Body of pancreas (tissue), 4 donors: Measurements from ENCODE around the gene ARRB2.
"Not testable (repeated sequence)": the region's sequence is repeated elsewhere in the genome, so short reads cannot be mapped to it uniquely, and the experiment has no call there.

Source experiments
- POLR2A ChIP-seq, 3 donors: fragments of 450-650 bp; IDR thresholded peaks; one replicate each; pipeline ENCODE4 v1.6.1; 2016; ENCODE audit warnings: antibody characterized with exemption in 3 of 3, mild to moderate bottlenecking in 2 of 3
- TF ChIP-seq, protein P1 (sequence below), 7 experiments: fragments of 450-650 bp in 4 of 7; fragments of 200-600 bp in 3 of 7; sonication (generic) in 3 of 7; IDR thresholded peaks; one replicate each; pipeline ENCODE4 v1.5.1; 2016 to 2019; ENCODE audit warnings: antibody characterized with exemption in 7 of 7

DNA sequence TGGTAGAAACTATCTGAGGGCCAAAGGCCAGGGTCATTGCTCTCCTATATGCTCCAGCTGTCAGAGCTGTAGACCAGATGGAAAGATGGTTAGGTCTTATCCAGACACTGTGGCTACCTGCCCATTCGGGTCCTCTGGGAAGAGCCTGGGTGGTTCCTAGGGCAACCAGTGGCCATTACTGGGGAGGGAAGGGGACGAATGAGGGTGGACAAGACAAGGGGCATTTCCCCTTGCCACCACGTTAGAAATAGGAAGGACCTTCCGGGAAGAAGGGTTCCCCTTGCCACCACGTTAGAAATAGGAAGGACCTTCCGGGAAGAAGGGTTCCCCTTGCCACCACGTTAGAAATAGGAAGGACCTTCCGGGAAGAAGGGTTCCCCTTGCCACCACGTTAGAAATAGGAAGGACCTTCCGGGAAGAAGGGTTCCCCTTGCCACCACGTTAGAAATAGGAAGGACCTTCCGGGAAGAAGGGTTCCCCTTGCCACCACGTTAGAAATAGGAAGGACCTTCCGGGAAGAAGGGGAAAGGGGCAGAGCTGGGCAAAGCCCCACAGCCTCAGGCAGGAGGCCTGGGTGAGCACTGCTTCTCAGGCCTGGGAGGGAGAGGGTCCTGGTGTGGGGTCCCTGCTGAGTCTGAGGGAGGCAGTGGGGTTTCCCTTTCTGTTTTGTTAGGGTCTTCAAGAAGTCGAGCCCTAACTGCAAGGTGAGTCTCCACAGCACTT, 4.1 kb downstream of the ARRB2 start:
- TF ChIP-seq, protein P1, sequence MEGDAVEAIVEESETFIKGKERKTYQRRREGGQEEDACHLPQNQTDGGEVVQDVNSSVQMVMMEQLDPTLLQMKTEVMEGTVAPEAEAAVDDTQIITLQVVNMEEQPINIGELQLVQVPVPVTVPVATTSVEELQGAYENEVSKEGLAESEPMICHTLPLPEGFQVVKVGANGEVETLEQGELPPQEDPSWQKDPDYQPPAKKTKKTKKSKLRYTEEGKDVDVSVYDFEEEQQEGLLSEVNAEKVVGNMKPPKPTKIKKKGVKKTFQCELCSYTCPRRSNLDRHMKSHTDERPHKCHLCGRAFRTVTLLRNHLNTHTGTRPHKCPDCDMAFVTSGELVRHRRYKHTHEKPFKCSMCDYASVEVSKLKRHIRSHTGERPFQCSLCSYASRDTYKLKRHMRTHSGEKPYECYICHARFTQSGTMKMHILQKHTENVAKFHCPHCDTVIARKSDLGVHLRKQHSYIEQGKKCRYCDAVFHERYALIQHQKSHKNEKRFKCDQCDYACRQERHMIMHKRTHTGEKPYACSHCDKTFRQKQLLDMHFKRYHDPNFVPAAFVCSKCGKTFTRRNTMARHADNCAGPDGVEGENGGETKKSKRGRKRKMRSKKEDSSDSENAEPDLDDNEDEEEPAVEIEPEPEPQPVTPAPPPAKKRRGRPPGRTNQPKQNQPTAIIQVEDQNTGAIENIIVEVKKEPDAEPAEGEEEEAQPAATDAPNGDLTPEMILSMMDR (IDR thresholded peaks at IDR 0.05), result not testable (repeated sequence)
- TF ChIP-seq POLR2A (IDR thresholded peaks at IDR 0.05), result not testable (repeated sequence)
